Central memory CD8-positive, alpha-beta T cell (primary cell): Measurements from ENCODE around the gene SIVA1.

Experiments used
- ATAC-seq: fragments of 150-1000 bp; cut with Tn5 transposase; replicated peaks from 2 replicates; pipeline ENCODE4 v1.10.0; 2022; ENCODE audit warnings: mild to moderate bottlenecking, moderate FRiP score, moderate number of reproducible peaks; ENCODE audit not compliant: poor library complexity, severe bottlenecking; ENCODE audit errors: extremely low read depth
- DNase-seq, 2 donors: peaks; one replicate each; pipeline ENCODE4 v3.0.0; 2021; ENCODE audit warnings: low spot score in 2 of 2
- H3K27ac Mint-ChIP-seq: one replicate; pipeline ENCODE4 v1.8.0; 2022; ENCODE audit warnings: low read depth, mild to moderate bottlenecking, moderate library complexity, mixed read lengths
- H3K27me3 Mint-ChIP-seq: one replicate; pipeline ENCODE4 v1.8.0; 2022; ENCODE audit warnings: mixed read lengths
- H3K36me3 Mint-ChIP-seq: one replicate; pipeline ENCODE4 v1.8.0; 2022; ENCODE audit warnings: mild to moderate bottlenecking, moderate library complexity, mixed read lengths; ENCODE audit not compliant: insufficient read depth
- H3K4me1 Mint-ChIP-seq: one replicate; pipeline ENCODE4 v1.8.0; 2022; ENCODE audit warnings: mixed read lengths
- H3K4me3 Mint-ChIP-seq: one replicate; pipeline ENCODE4 v1.8.0; 2022; ENCODE audit warnings: mild to moderate bottlenecking, moderate library complexity, mixed read lengths
- H3K9me3 Mint-ChIP-seq: one replicate; pipeline ENCODE4 v1.8.0; 2022; ENCODE audit warnings: mixed read lengths

SIVA1 gene

GRCh38 chr14:104808456-104808855, 55.5 kb downstream of the SIVA1 start:
- ATAC-seq (no peak), DNase-seq (no peak)
- peaks cover 3% of the 10 kb centered on the region for H3K36me3 Mint-ChIP-seq
- H3K27me3 Mint-ChIP-seq = no peaks in the 10 kb centered on the region
- H3K4me3 Mint-ChIP-seq = no peak overlapping the region
- H3K27ac Mint-ChIP-seq = no peak overlapping the region
- no peaks in the 10 kb centered on the region for H3K4me1 Mint-ChIP-seq
- H3K9me3 Mint-ChIP-seq = no peaks in the 10 kb centered on the region
